Large intestine (tissue), 3 donors: ENCODE data around the gene ARHGAP42. TPM values are rescaled to one million over a fixed set of nuclear protein-coding genes. Genes with fewer than 3 reads are reported as not detected.

Source experiments
- DNase-seq, 2 donors: peaks; one replicate each; pipeline versions ENCODE4 v3.0.0 to v3.0.0-alpha.2; 2013
- H3K27ac ChIP-seq: one replicate; pipeline ENCODE4 v1.5.1; 2013; ENCODE audit warnings: low read length
- H3K27me3 ChIP-seq: 2 replicates; pipeline ENCODE4 v1.6.1; 2013; ENCODE audit warnings: low read length; ENCODE audit not compliant: control insufficient read depth, insufficient read depth
- H3K36me3 ChIP-seq: 2 replicates; pipeline ENCODE4 v1.6.1; 2013; ENCODE audit warnings: low read length; ENCODE audit not compliant: control insufficient read depth, insufficient read depth
- H3K4me1 ChIP-seq: one replicate; pipeline ENCODE4 v1.6.1; 2013; ENCODE audit warnings: low read length; ENCODE audit not compliant: control insufficient read depth, insufficient read depth
- H3K4me3 ChIP-seq: one replicate; pipeline ENCODE4 v1.5.1; 2013; ENCODE audit warnings: low read length
- H3K9me3 ChIP-seq: one replicate; pipeline ENCODE4 v1.6.1; 2013; ENCODE audit warnings: mild to moderate bottlenecking, low read depth, low read length, moderate library complexity; ENCODE audit not compliant: control insufficient read depth
- WGBS: methylation state at CpG from one replicate; pipeline ENCODE4 v1.1.5; 2013; ENCODE audit warnings: low lambda C conversion rate; ENCODE audit not compliant: insufficient coverage; 5-methylcytosine and 5-hydroxymethylcytosine counted together
- polyA plus RNA-seq: library from polyadenylated mRNA; unstranded; fragments of 120-200 nt; gene quantifications from one replicate; pipeline ENCODE4 v1.2.1, GENCODE V29; 2013

The ARHGAP42 gene
- polyA plus RNA-seq, 1 donor, result 18.2 TPM

DNA sequence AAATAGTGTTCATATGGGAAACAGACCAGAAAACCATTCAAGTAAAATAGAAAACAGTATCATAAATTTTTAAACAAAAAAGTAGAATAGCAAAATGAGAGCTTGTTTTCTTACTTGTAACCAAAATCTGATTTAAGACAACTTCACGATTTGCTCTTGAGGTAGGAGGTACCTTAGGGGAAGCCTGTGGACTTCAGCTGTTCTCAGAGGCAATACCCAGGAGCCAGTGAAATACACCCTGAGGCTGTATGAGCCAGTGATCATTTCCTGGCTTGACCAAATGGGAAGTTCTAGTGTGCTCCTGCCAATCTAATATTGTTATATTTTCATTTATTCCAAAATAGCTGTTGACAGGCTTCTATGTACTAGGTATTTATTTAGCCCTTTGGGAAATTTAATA, 104.8 kb downstream of the ARHGAP42 start:
- Histone ChIP-seq H3K9me3 (no peaks in the 10 kb centered on the region), H3K27ac (no peak overlapping the region), H3K27me3 (no peaks in the 10 kb centered on the region), H3K36me3 (peaks cover 2% of the 10 kb centered on the region), H3K4me1 (no peaks in the 10 kb centered on the region), H3K4me3 (no peak overlapping the region)
- no peak for DNase-seq
- WGBS, result no CpG with 5 or more reads among the region's 1 CpG

DNA sequence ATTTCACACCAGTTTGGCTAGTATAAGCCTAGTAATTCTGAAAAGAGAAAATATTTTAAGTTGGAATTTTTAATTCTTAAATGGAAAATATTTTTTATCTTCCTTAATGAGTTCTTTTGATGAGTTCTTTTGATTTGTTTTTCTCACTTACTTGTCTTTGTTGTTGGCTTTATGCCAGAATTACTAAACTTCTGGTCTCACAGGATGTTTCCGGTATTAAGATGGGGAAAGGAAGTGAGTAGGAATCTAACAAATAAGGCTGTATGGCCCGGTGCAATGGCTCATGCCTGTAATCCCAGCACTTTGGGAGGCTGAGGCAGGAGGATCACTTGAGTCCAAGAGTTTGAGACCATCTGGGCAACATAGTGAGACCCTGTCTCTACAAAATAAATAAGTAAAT, 106.4 kb downstream of the ARHGAP42 start:
- H3K27ac ChIP-seq, result no peak overlapping the region
- 100% methylated on average over 1 of the region's 2 CpGs for WGBS
- H3K4me1 ChIP-seq, result no peaks in the 10 kb centered on the region
- H3K9me3 ChIP-seq, result no peaks in the 10 kb centered on the region
- no peak overlapping the region for H3K4me3 ChIP-seq
- H3K27me3 ChIP-seq, result no peaks in the 10 kb centered on the region
- H3K36me3 ChIP-seq, result peaks cover 2% of the 10 kb centered on the region
- no peak for DNase-seq

DNA sequence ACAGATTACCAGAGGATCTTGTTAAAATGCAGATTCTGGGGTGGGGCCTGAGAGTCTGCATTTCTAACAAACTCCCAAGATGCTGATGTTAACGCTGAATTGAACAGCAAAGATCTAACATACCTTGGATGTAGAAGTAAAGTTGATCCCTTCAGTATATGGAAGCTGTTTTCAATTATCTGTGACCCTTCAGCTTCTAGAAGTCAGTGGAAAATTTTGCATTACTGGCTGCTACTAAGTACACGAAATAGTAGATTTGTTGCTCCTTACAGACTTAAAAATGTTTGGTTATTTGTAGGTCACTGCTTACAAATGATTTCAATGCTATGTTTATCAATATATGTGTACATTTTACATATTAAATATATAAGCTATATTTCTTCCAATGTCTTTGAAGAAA, 107.4 kb downstream of the ARHGAP42 start:
- Histone ChIP-seq H3K27me3 (no peaks in the 10 kb centered on the region), H3K27ac (no peak overlapping the region), H3K4me1 (no peaks in the 10 kb centered on the region), H3K4me3 (no peak overlapping the region), H3K9me3 (no peaks in the 10 kb centered on the region), H3K36me3 (peaks cover 2% of the 10 kb centered on the region)
- no peak for DNase-seq
- WGBS, result 100% methylated on average over 1 of the region's 2 CpGs

DNA sequence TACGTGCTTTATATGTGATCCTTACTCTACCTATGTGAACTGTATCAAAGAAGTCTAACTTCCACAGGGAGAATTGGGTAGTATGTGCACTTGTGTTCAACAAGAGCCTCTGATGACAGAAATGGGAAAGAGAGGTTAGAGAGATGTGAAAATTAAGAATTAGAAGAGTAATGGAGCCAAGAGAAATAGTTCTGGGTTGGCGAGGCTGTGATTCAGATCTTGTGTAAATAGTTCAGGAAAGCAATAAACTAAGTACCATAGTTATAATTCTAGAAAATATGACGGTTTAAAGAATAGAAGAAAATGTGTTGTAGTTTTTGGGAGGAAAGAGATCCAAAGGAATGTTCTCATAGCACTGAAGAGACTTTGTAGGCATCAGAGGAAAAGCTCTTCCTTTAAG, 112.4 kb downstream of the ARHGAP42 start:
- Histone ChIP-seq H3K27ac (no peak overlapping the region), H3K4me3 (no peak overlapping the region), H3K9me3 (no peaks in the 10 kb centered on the region), H3K4me1 (no peaks in the 10 kb centered on the region), H3K27me3 (no peaks in the 10 kb centered on the region), H3K36me3 (peaks cover 2% of the 10 kb centered on the region)
- DNase-seq, result no peak
- WGBS, result 65% methylated on average over 2 of the region's 3 CpGs

DNA sequence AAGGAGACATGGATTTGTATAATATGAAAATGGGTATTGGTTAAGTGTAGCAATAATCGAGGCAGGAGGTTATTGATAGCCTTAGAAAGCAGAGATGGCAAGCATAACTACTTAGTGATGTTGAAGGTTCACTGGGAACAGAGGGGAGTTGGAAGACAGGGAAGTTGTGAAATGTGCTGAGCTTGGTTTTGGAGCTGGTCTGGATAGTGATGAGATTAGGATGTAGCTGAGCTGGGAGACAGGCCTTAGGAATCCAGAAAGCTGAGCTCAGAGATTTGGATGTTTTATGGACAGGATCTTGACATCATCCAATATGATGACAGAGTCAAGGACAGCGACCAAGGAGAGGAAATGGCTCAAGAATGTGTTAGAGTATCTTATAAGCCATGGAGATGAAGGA, 113.1 kb downstream of the ARHGAP42 start:
- Histone ChIP-seq H3K27me3 (no peaks in the 10 kb centered on the region), H3K27ac (no peak overlapping the region), H3K4me3 (no peak overlapping the region), H3K36me3 (peaks cover 2% of the 10 kb centered on the region), H3K9me3 (no peaks in the 10 kb centered on the region), H3K4me1 (no peaks in the 10 kb centered on the region)
- WGBS, result 100% methylated on average over 1 of the region's 2 CpGs
- no peak for DNase-seq

DNA sequence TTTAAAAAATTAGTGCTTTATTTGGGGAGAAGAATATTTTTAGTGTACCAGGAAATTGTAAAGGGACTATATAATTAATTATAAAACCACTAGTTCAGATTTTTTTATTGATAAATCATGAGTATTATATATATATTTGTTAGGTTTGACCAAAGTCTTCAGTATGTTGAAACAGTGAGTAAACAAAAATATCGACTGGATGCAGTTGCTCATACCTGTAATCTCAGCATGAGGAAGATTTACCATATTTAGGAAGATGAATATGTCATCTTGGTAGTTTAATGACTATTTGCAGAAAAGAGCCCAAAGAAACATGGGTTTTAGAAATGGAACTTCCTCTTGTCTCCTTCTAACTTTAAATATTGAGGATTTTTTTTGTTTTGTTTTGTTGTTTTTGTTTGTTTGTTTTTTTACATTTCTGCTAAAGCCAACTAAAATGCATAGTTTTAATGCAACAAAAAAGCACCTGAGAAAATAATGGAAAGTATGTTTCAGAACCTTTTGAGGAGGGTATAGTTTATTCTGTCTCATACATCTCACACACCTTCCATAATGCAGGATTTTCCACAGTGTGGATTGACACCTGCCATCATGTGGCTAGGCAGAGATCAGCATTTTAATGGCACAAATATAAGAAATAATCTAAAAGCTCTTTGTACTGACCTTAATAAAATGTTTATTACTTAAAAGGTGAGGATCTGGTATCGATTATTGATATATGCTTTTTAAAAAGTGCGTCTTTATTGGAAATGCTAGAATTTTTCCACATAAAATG, 114.3 kb downstream of the ARHGAP42 start:
- Histone ChIP-seq H3K36me3 (no peaks in the 10 kb centered on the region), H3K4me3 (no peak overlapping the region), H3K27ac (no peak overlapping the region), H3K9me3 (no peaks in the 10 kb centered on the region), H3K4me1 (no peaks in the 10 kb centered on the region), H3K27me3 (no peaks in the 10 kb centered on the region)
- 100% methylated on average over 2 of the region's 3 CpGs for WGBS
- no peak for DNase-seq

DNA sequence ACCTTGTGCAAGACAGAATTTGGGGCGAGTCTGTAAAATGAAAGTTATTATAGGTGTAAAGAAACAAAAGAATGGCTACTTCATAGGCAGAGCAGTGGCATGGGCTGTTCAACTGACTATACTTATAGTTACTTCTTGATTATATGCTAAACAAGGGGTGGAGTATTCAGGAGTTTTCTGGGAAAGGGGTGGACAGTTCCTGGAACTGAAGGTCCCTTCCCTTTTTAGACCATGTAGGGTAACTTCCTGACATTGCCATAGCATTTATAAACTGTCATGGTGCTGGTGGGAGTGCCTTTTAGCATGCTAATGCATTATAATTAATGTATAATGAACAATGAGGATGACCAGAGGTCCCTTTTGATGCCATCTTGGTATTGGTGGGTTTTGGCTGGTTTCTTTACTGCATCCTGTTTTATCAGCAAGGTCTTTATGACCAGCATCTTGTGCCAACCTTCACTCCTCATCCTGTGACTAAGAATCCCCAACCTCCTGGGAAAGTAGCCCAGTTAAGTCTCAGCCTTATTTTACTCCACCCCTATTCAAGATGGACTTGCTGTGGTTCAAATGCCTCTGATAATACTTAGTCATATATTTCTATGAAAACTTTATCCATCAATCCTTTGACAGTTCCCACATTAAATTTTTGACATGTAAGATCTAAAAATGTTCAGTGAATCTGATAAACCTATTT, 118.6 kb downstream of the ARHGAP42 start:
- Histone ChIP-seq H3K4me3 (no peak overlapping the region), H3K27me3 (no peaks in the 10 kb centered on the region), H3K9me3 (no peaks in the 10 kb centered on the region), H3K27ac (no peak overlapping the region), H3K4me1 (no peaks in the 10 kb centered on the region), H3K36me3 (no peaks in the 10 kb centered on the region)
- no peak for DNase-seq
- whole genome bisulfite sequencing, result no CpG with 5 or more reads among the region's 1 CpG

DNA sequence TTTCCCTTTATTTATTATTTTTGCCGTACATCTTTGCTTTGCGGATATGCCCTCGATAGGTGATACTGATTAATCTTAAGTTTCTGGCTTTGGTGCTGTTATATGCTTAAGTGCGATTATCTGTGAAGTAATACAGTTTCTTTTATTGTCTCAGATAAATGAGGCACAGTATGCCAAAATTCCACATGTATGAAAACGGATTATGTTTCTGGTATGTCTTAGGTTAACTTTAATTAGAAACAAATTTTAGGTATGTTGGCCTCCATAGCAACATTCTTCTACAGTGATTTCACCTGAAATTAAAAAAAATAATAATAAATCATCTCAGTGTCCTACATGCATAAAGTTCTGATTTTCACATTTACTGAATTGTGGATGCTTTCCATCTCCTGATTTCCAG, 119.2 kb downstream of the ARHGAP42 start:
- 90% methylated on average over 3 of the region's 5 CpGs for WGBS
- Histone ChIP-seq H3K4me1 (no peaks in the 10 kb centered on the region), H3K27me3 (no peaks in the 10 kb centered on the region), H3K27ac (no peak overlapping the region), H3K36me3 (no peaks in the 10 kb centered on the region), H3K9me3 (no peaks in the 10 kb centered on the region), H3K4me3 (no peak overlapping the region)
- DNase-seq, result no peak

DNA sequence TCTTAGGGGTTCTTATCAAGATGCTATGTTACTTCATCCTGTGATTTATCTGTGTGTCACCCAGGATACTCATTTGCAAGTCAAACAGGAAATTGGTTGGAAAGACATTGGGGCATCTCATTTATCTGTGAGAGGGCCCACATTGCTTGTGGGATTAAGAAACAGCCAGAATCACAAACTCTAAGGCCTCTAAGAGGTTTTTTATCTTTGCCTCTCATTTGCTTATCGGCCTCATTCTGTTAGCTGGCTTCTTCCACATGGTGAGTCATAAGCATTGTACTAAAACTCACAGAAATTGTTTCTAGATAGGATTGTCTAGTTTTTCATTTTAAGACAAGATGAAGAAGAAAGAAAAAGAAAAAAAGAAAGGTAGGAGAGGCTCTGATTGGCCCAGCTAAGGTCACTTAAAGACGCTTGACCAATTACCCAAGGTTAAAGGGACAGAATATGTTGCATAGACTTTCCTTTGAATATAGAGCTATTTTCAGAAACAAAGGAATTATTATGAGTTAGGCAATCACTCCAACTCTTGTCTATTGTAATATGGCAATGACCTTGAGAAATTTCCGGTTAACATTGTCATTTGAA, 121.9 kb downstream of the ARHGAP42 start:
- H3K9me3 ChIP-seq, result no peaks in the 10 kb centered on the region
- WGBS, result 17% methylated on average over 1 of the region's 3 CpGs
- peak in 1 of 2 donors; percentile 44 for DNase-seq
- no peak overlapping the region for H3K4me3 ChIP-seq
- H3K27ac ChIP-seq, result no peak overlapping the region
- H3K36me3 ChIP-seq, result no peaks in the 10 kb centered on the region
- no peaks in the 10 kb centered on the region for H3K4me1 ChIP-seq
- no peaks in the 10 kb centered on the region for H3K27me3 ChIP-seq

DNA sequence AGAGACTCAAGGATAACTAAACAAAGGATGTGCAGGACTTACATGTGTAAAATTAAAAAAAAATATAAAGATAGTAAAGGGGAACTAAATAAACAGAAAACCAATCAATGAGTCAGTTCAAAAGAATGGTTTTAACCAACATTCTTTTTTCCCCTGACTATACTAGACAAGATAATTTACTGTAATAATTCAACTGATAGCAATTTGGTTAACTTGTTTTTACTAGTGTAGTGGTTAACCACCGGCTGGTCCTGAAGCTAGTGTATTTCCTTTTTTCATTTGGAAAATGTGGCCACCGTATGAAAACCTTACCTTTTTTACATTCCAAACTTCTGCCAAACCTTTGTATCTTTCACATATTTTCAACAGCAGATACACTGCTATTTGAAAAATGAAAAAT, 123.1 kb downstream of the ARHGAP42 start:
- H3K27ac ChIP-seq, result no peak overlapping the region
- no peak for DNase-seq
- H3K36me3 ChIP-seq, result no peaks in the 10 kb centered on the region
- no peaks in the 10 kb centered on the region for H3K27me3 ChIP-seq
- no peaks in the 10 kb centered on the region for H3K4me1 ChIP-seq
- 86% methylated on average over 2 of the region's 2 CpGs for WGBS
- H3K9me3 ChIP-seq, result no peaks in the 10 kb centered on the region
- no peak overlapping the region for H3K4me3 ChIP-seq
